Osteoblast (primary cell): ENCODE measurements around the gene TIGD3. TPM values are rescaled to one million over a fixed set of nuclear protein-coding genes. Genes with fewer than 3 reads are reported as not detected.

Experiments used
- DNase-seq: peaks from one replicate; pipeline ENCODE4 v3.0.0; 2011; ENCODE audit warnings: low spot score, mixed read lengths; ENCODE audit not compliant: insufficient read length; ENCODE audit errors: missing footprints
- H2AFZ ChIP-seq: 2 replicates; pipeline ENCODE4 v1.6.0; 2011; ENCODE audit warnings: mild to moderate bottlenecking, low read length
- H3K27ac ChIP-seq: 2 replicates; pipeline ENCODE4 v1.5.1; 2011; ENCODE audit warnings: mild to moderate bottlenecking, low read depth, low read length, moderate library complexity
- H3K27me3 ChIP-seq: 2 replicates; pipeline ENCODE4 v1.6.0; 2012; ENCODE audit warnings: mild to moderate bottlenecking, control low read depth, inconsistent platforms, low read length, moderate library complexity; ENCODE audit not compliant: insufficient read depth
- H3K36me3 ChIP-seq: 2 replicates; pipeline ENCODE4 v1.5.1; 2011; ENCODE audit warnings: mild to moderate bottlenecking, low read length, control low read depth, moderate library complexity; ENCODE audit not compliant: insufficient read depth
- H3K4me1 ChIP-seq: 2 replicates; pipeline ENCODE4 v1.5.1; 2011; ENCODE audit warnings: mild to moderate bottlenecking, low read length, control low read depth, moderate library complexity; ENCODE audit not compliant: insufficient read depth
- H3K4me2 ChIP-seq: 2 replicates; pipeline ENCODE4 v1.6.0; 2011; ENCODE audit warnings: mild to moderate bottlenecking, low read length; ENCODE audit not compliant: insufficient read depth
- H3K4me3 ChIP-seq: fragments of 200-600 bp; sonication (generic); 3 replicates; pipeline ENCODE4 v1.5.1; 2012; ENCODE audit warnings: mild to moderate bottlenecking, low read length, inconsistent platforms; ENCODE audit not compliant: insufficient read depth
- H3K79me2 ChIP-seq: 2 replicates; pipeline ENCODE4 v1.6.0; 2012; ENCODE audit warnings: mild to moderate bottlenecking, low read length, control low read depth, inconsistent platforms; ENCODE audit not compliant: insufficient read depth
- H3K9me3 ChIP-seq: 2 replicates; pipeline ENCODE4 v1.5.1; 2011; ENCODE audit warnings: low read depth, low read length, control low read depth
- H4K20me1 ChIP-seq: 2 replicates; pipeline ENCODE4 v1.6.0; 2012; ENCODE audit warnings: mild to moderate bottlenecking, low read length, control low read depth; ENCODE audit not compliant: insufficient read depth
- CTCF ChIP-seq: IDR thresholded peaks from 2 replicates; pipeline ENCODE4 v1.5.1; 2011; ENCODE audit warnings: mild to moderate bottlenecking, low read depth, low read length, moderate library complexity; ENCODE audit errors: extremely low read depth
- total RNA-seq: library from RNA; depleted of rRNA; stranded (reverse); fragments of >200 nt; gene quantifications from 2 replicates; pipeline ENCODE4 v1.2.3, GENCODE V29; 2012

Gene TIGD3
- total RNA-seq, 1 donor, result not detected

GRCh38 chr11:65402790-65403189 is 48.2 kb downstream of the TIGD3 start:
- no peak overlapping the region for H3K4me2 ChIP-seq
- no peak for DNase-seq
- no peak overlapping the region for H3K27ac ChIP-seq

GRCh38 chr11:65403607-65404121 is 49.1 kb downstream of the TIGD3 start:
- Histone ChIP-seq H3K27ac (no peak overlapping the region), H3K4me2 (no peak overlapping the region), H3K4me3 (no peak overlapping the region), H3K9me3 (no peaks in the 10 kb centered on the region), H3K4me1 (no peaks in the 10 kb centered on the region), H4K20me1 (peaks cover 3% of the 10 kb centered on the region), H3K79me2 (peaks cover 3% of the 10 kb centered on the region), H3K27me3 (no peaks in the 10 kb centered on the region), H3K36me3 (peaks cover 54% of the 10 kb centered on the region), H2AFZ (no peak overlapping the region)
- peak; percentile 43 for DNase-seq
- no peak for TF ChIP-seq CTCF

More at GRCh38 chr11:65402790-65403189, 48.2 kb downstream of the TIGD3 start:
- H3K79me2 ChIP-seq, result peaks cover 3% of the 10 kb centered on the region
- no peak overlapping the region for H2AFZ ChIP-seq
- no peak overlapping the region for H3K4me3 ChIP-seq
- TF ChIP-seq CTCF, result no peak
- no peaks in the 10 kb centered on the region for H3K9me3 ChIP-seq
- H4K20me1 ChIP-seq, result peaks cover 3% of the 10 kb centered on the region
- H3K4me1 ChIP-seq, result no peaks in the 10 kb centered on the region
- no peaks in the 10 kb centered on the region for H3K27me3 ChIP-seq
- peaks cover 53% of the 10 kb centered on the region for H3K36me3 ChIP-seq

DNA sequence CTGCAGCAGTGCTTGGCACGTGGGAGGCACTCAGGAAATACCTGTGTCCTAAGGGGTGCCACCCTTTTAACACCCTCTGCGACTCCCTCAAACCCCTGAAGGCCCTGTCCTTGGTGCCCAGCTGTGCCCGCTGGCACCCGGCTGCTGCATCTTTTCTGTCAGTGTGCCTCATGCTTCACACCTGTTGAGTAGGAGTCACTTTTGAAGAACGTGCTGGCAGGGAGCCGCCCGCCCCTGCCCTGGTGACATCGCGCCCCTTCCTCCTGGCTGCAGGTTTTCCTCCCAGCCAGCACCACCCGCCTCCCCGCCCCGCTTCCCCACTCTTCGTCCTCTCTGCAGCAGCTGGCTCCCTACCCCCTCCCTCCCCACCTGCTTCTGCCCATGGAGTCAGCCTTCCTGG is 49.7 kb downstream of the TIGD3 start:
- H3K27ac ChIP-seq, result no peak overlapping the region
- no peak for TF ChIP-seq CTCF
- DNase-seq, result peak; percentile 75
- H2AFZ ChIP-seq, result no peak overlapping the region
- no peak overlapping the region for H3K4me3 ChIP-seq
- no peaks in the 10 kb centered on the region for H3K27me3 ChIP-seq
- H3K36me3 ChIP-seq, result peaks cover 59% of the 10 kb centered on the region
- no peaks in the 10 kb centered on the region for H3K4me1 ChIP-seq
- no peaks in the 10 kb centered on the region for H3K9me3 ChIP-seq
- no peak overlapping the region for H3K4me2 ChIP-seq
- peaks cover 3% of the 10 kb centered on the region for H3K79me2 ChIP-seq
- H4K20me1 ChIP-seq, result peaks cover 3% of the 10 kb centered on the region

GRCh38 chr11:65404638-65405339 is 50.2 kb downstream of the TIGD3 start:
- peak; percentile 68 for DNase-seq
- Histone ChIP-seq H3K36me3 (peaks cover 65% of the 10 kb centered on the region), H3K4me2 (no peak overlapping the region), H3K4me1 (no peaks in the 10 kb centered on the region), H3K27ac (no peak overlapping the region), H3K27me3 (no peaks in the 10 kb centered on the region), H3K79me2 (peaks cover 3% of the 10 kb centered on the region), H4K20me1 (peaks cover 3% of the 10 kb centered on the region), H3K9me3 (no peaks in the 10 kb centered on the region), H3K4me3 (no peak overlapping the region), H2AFZ (no peak overlapping the region)
- no peak for TF ChIP-seq CTCF
